GM13977 (cell line): Measurements from ENCODE around the gene RGS7.

Experiments used
- DNase-seq: peaks from one replicate; pipeline ENCODE4 v3.0.0; 2012; ENCODE audit warnings: low spot score
- in situ Hi-C: fragments of 300-500 bp; cut with MboI; formaldehyde crosslinking; loops from one replicate; pipeline ENCODE4 v1.12.0; 2022; ENCODE audit warnings: low sequenced_read_pairs, low pct_unique_long_range_greater_than_20kb, mixed read lengths, inconsistent platforms; ENCODE audit not compliant: unreplicated experiment
- TF ChIP-seq, protein P1 (sequence below): IDR thresholded peaks from 2 replicates; pipeline ENCODE4 v1.5.1; 2012; ENCODE audit warnings: mild to moderate bottlenecking, control low read depth; ENCODE audit not compliant: insufficient read depth; ENCODE audit errors: extremely low read depth, missing control alignments

Gene RGS7

DNA sequence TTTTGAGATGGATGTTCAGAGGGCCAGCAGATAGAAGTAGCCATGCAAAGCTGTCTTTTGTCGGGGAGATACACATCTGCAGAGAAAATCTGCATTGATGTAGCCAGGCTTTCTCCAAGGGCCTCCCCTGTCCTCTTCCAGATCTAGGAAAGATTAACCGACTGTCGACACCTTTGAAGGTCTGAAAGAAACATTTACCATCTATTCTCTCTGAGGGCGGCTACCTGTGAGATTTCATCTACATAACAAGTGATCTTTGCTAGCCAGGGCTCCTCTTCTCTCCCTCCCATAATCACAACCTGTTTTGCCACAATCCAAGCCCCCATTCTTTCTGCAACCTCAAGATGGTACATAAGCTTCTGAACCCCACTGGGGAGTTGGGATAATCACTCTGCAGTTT is 193.6 kb downstream of the RGS7 start:
- TF ChIP-seq, protein P1, sequence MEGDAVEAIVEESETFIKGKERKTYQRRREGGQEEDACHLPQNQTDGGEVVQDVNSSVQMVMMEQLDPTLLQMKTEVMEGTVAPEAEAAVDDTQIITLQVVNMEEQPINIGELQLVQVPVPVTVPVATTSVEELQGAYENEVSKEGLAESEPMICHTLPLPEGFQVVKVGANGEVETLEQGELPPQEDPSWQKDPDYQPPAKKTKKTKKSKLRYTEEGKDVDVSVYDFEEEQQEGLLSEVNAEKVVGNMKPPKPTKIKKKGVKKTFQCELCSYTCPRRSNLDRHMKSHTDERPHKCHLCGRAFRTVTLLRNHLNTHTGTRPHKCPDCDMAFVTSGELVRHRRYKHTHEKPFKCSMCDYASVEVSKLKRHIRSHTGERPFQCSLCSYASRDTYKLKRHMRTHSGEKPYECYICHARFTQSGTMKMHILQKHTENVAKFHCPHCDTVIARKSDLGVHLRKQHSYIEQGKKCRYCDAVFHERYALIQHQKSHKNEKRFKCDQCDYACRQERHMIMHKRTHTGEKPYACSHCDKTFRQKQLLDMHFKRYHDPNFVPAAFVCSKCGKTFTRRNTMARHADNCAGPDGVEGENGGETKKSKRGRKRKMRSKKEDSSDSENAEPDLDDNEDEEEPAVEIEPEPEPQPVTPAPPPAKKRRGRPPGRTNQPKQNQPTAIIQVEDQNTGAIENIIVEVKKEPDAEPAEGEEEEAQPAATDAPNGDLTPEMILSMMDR: no peak
- in situ Hi-C loops: no loop called here
- no peak for DNase-seq

DNA sequence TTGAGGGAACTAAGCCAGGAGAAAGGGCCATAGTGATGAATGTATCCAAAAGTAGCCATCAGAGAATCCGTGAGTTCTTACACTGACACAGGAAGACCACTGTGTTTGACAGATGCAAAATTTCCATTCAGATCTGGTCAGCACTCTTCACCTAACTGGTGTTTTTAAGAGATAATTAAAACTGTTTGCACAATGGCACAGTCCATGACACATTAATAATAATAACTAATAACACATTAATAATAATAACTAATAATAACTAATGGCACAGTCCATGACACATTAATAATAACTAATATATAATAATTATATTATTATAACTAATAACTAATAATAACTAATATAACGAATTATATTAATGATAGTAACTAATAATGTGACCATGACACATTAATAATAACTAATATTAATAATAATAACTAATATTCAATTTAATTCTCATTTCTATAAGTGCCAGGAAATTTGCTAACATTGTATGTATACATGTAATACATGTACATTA is 195.8 kb downstream of the RGS7 start:
- no peak for DNase-seq
- TF ChIP-seq, protein P1: no peak
- in situ Hi-C loops: no loop called here

DNA sequence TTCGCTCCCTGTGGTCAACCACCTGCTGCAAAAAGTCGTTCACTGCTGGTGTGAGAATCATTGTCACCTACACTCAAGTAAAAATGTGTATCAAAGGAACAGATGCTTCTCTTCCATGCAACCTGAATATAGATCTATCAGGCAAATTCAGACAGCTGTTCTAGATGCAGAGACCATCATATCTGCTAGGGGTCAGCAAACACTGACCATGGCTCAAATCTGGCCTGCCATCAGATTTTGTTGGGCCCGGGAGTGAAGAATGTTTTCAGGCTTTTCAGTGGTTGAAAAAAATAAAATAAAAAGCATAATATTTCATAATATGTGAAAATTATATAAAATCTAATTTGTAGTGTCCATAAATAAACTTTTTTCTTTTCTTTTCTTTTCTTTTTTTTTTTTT is 199.6 kb downstream of the RGS7 start:
- in situ Hi-C loops: no loop called here
- DNase-seq: no peak
- TF ChIP-seq, protein P1: no peak

DNA sequence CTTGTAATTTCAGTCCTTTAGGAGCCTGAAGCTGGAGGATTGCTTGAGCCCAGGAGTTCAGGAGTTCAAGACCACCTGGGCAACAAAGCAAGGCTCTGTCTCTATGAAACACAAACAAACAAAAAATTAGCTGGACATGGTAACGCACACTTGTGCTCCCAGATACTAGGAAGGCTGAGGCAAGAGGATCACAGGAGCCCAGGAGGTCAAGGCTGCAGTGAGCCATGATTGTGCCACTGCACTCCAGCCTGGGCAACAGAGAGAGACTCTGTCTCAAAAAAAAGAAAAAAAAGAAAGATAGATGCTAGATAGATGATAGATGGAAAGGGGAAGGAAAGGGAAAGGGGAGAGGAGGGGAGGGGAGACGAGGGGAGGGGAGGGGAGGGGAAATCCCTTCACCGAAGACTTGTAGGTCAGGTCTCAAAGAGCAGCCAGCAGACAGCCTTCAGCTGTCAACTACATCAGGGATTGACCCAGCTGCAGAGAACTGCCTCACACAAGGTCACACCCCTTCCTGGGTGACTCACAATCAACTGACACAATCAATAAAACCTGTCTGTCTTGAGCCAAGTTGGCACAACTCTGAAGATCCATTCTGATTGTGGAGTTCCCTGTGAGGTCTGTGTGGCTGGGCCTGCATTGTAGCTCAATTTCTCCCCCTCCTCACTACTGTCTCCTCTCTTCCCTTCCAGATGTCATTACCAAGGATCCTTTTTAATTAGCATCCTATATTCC is 200.6 kb downstream of the RGS7 start:
- in situ Hi-C loops: no loop called here
- TF ChIP-seq, protein P1: no peak
- DNase-seq: no peak

DNA sequence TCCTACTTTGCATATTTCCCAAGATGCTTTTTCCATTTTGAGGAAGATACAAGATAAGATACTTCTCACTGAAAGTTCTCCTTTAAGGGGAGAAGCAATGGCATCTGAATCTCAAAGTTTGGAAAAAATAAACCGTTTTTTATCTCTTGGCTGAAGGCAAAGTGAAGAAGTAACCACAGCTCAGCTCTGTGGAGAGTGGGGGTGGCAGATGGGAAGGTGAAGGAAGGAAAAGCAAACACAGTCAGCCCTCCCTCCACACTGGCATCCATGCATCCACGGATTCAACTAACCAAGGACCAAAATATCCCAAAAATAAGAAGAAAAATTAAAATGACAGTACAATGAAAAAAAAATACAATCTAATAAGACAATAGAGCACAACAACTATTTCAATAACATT is 211.1 kb downstream of the RGS7 start:
- TF ChIP-seq, protein P1: no peak
- DNase-seq: no peak
- in situ Hi-C loops: no loop called here

DNA sequence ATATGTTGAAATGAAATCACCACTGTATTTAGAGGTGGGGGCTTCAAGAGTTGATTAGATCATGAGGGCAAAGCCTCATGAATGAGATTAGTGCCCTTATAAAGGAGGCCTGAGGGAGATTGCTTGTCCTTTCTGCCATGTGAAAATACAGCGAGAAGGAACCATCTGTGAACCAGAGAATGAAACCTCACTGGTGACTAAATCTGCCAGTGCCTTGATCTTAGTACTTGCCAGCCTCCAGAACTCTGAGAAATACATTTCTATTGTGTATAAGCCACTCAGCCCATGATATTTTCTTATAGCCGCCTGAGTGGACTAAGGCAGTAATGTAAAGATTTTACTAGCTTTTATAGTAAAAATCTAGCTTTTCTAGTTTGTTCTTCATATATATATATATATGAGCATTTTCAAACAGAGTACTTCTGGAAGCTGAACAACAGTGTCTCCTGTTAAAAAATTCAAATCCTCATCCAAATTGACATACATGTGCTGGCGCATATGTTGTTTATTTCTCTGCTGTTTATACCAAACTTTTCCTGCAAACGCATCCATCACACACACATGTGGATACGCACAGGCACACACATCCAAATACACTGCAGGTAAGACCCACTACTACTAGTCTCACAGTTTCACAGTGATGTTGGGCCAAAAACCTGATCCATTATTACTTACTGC is 213.1 kb downstream of the RGS7 start:
- in situ Hi-C loops: no loop called here
- no peak for DNase-seq
- TF ChIP-seq, protein P1: no peak
